GM23338 (cell line): ENCODE data around the gene POLR2A. TPM values are rescaled to one million over a fixed set of nuclear protein-coding genes. Genes with fewer than 3 reads are reported as not detected.
A peak's percentile ranks its signal among the peaks of the same experiment; 100 is the strongest.

Experiments
- ATAC-seq: fragments of 200-7000 bp; cut with Tn5 transposase; 3 replicates; pipeline ENCODE4 v1.9.1; 2020
- DNase-seq: peaks from one replicate; pipeline ENCODE4 v3.0.0-alpha.2; 2015; ENCODE audit warnings: low spot score
- H2AFZ ChIP-seq: fragments of 200-600 bp; sonication (generic); 2 replicates; pipeline ENCODE4 v1.8.0; 2016; ENCODE audit warnings: antibody characterized with exemption, mild to moderate bottlenecking, moderate library complexity
- H3F3A ChIP-seq: fragments of 200-600 bp; sonication (generic); replicated peaks from 2 replicates; pipeline ENCODE4 v1.8.0; 2017; ENCODE audit warnings: antibody characterized with exemption, mixed run types, low read depth
- H3K27ac ChIP-seq: fragments of 200-600 bp; sonication (generic); 2 replicates; pipeline ENCODE4 v1.6.1; 2016; ENCODE audit warnings: low read depth
- H3K27me3 ChIP-seq: fragments of 200-600 bp; sonication (generic); 2 replicates; pipeline ENCODE4 v1.8.0; 2016; ENCODE audit warnings: mild to moderate bottlenecking, mixed run types, moderate library complexity; ENCODE audit not compliant: insufficient read depth
- H3K36me3 ChIP-seq: fragments of 200-600 bp; sonication (generic); 2 replicates; pipeline ENCODE4 v1.8.0; 2016; ENCODE audit warnings: mild to moderate bottlenecking; ENCODE audit not compliant: insufficient read depth
- H3K4me1 ChIP-seq: fragments of 200-600 bp; sonication (generic); 2 replicates; pipeline ENCODE4 v1.8.0; 2016; ENCODE audit warnings: mild to moderate bottlenecking, moderate library complexity; ENCODE audit not compliant: insufficient read depth
- H3K4me2 ChIP-seq: fragments of 200-600 bp; sonication (generic); 2 replicates; pipeline ENCODE4 v1.7.1; 2017; ENCODE audit warnings: mixed run types
- H3K4me3 ChIP-seq: fragments of 200-600 bp; sonication (generic); 2 replicates; pipeline ENCODE4 v1.6.1; 2016; ENCODE audit warnings: mixed run types
- H3K79me2 ChIP-seq: fragments of 200-600 bp; sonication (generic); replicated peaks from 2 replicates; pipeline ENCODE4 v1.8.0; 2017; ENCODE audit warnings: mild to moderate bottlenecking; ENCODE audit not compliant: insufficient read depth
- H3K9me2 ChIP-seq: fragments of 200-600 bp; sonication (generic); 2 replicates; pipeline ENCODE4 v1.8.0; 2017; ENCODE audit not compliant: insufficient read depth
- H4K20me1 ChIP-seq: fragments of 200-600 bp; sonication (generic); replicated peaks from 2 replicates; pipeline ENCODE4 v1.8.0; 2017; ENCODE audit warnings: mild to moderate bottlenecking; ENCODE audit not compliant: insufficient read depth
- H3K27ac Mint-ChIP-seq: 2 replicates; pipeline ENCODE4 v1.8.0; 2020; ENCODE audit warnings: inconsistent platforms, mild to moderate bottlenecking, moderate library complexity, mixed read lengths
- H3K27me3 Mint-ChIP-seq: 3 replicates; pipeline ENCODE4 v1.8.0; 2022; ENCODE audit warnings: low read depth, mild to moderate bottlenecking, moderate library complexity, mixed read lengths, inconsistent platforms; ENCODE audit not compliant: insufficient read depth, poor library complexity
- H3K36me3 Mint-ChIP-seq: 3 replicates; pipeline ENCODE4 v1.8.0; 2021; ENCODE audit warnings: low read depth, mild to moderate bottlenecking, inconsistent platforms, moderate library complexity, mixed read lengths
- H3K4me1 Mint-ChIP-seq: 3 replicates; pipeline ENCODE4 v1.8.0; 2020; ENCODE audit warnings: mild to moderate bottlenecking, inconsistent platforms, mixed read lengths
- H3K4me3 Mint-ChIP-seq: 3 replicates; pipeline ENCODE4 v1.8.0; 2021; ENCODE audit warnings: moderate library complexity, mild to moderate bottlenecking, inconsistent platforms, mixed read lengths
- H3K9me3 Mint-ChIP-seq: 3 replicates; pipeline ENCODE4 v1.8.0; 2020; ENCODE audit warnings: moderate library complexity, mild to moderate bottlenecking, inconsistent platforms, mixed read lengths
- CREB1 ChIP-seq: fragments of 250-450 bp; sonication (Bioruptor Pico); IDR thresholded peaks from 2 replicates; pipeline ENCODE4 v1.5.0; 2020; ENCODE audit warnings: low read depth, mild to moderate bottlenecking, moderate library complexity
- CTCF ChIP-seq, 2 experiments: fragments of 200-600 bp in 1 of 2; sonication (generic) in 1 of 2; conservative IDR thresholded peaks; 2 replicates each; pipeline versions ENCODE4 v1.5.1 to v1.6.1; 2016 to 2017; ENCODE audit warnings: antibody characterized with exemption in 2 of 2, low read depth in 2 of 2, mild to moderate bottlenecking in 2 of 2, moderate library complexity in 1 of 2
- EZH2 ChIP-seq: fragments of 200-600 bp; sonication (generic); IDR thresholded peaks from one replicate; pipeline ENCODE4 v1.8.0; 2017; ENCODE audit warnings: antibody characterized with exemption, mild to moderate bottlenecking, low read depth; ENCODE audit not compliant: unreplicated experiment
- EZH2phosphoT487 ChIP-seq: fragments of 200-600 bp; sonication (generic); IDR thresholded peaks from one replicate; pipeline ENCODE4 v1.8.1; 2018; ENCODE audit warnings: antibody characterized with exemption; ENCODE audit not compliant: unreplicated experiment
- JUNB ChIP-seq: IDR thresholded peaks from one replicate; pipeline ENCODE4 v1.6.1; 2016; ENCODE audit warnings: antibody characterized with exemption; ENCODE audit not compliant: unreplicated experiment
- NANOG ChIP-seq: IDR thresholded peaks from 2 replicates; pipeline ENCODE4 v1.6.1; 2016; ENCODE audit warnings: antibody characterized with exemption, borderline replicate concordance
- POLR2AphosphoS5 ChIP-seq: IDR thresholded peaks from 2 replicates; pipeline ENCODE4 v1.6.1; 2016; ENCODE audit warnings: antibody characterized with exemption, low read depth
- STAT1 ChIP-seq: IDR thresholded peaks from one replicate; pipeline ENCODE4 v1.6.1; 2016; ENCODE audit warnings: antibody characterized with exemption; ENCODE audit not compliant: unreplicated experiment
- ZNF114 ChIP-seq: fragments of 250-450 bp; sonication (Bioruptor Pico); IDR thresholded peaks from 2 replicates; pipeline ENCODE4 v1.5.0; 2020; ENCODE audit warnings: mild to moderate bottlenecking, moderate library complexity
- ZNF462 ChIP-seq: fragments of 250-450 bp; sonication (Bioruptor Pico); IDR thresholded peaks from 2 replicates; pipeline ENCODE4 v1.5.0; 2020; ENCODE audit warnings: mild to moderate bottlenecking, moderate library complexity
- polyA plus RNA-seq: library from polyadenylated mRNA; unstranded; fragments of >200 nt; fragmentation: Nextera tagmentation; extraction: Ambion mirVana; gene quantifications from 2 replicates; pipeline ENCODE4 v1.2.1, GENCODE V29; 2016
- total RNA-seq: library from RNA; depleted of rRNA; stranded (reverse); fragments of >200 nt; shearing (Covaris generic); gene quantifications from 2 replicates; pipeline ENCODE4 v1.2.3, GENCODE V29; 2014

The POLR2A gene
- total and polyA plus RNA-seq, 2 experiments from 2014 or later, result 56.8 to 151 TPM

DNA sequence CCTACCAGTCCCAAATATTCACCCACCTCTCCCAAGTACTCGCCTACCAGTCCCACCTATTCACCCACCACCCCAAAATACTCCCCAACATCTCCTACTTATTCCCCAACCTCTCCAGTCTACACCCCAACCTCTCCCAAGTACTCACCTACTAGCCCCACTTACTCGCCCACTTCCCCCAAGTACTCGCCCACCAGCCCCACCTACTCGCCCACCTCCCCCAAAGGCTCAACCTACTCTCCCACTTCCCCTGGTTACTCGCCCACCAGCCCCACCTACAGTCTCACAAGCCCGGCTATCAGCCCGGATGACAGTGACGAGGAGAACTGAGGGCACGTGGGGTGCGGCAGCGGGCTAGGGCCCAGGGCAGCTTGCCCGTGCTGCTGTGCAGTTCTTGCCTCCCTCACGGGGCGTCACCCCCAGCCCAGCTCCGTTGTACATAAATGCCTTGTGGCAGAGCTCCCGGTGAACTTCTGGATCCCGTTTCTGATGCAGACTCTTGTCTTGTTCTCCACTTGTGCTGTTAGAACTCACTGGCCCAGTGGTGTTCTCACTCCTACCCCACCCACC lies 29.8 kb downstream of the POLR2A start:
- ATAC-seq, result no peak; the same call in 1 of the 3 replicates
- no peaks in the 10 kb centered on the region for H3K4me1 ChIP-seq
- H3K79me2 ChIP-seq, result no peaks in the 10 kb centered on the region
- no peak overlapping the region for H3K4me3 ChIP-seq
- 0 out of 3 replicates have a peak, but pooled peaks cover 2% of the 10 kb centered on the region for H3K4me1 Mint-ChIP-seq
- no peaks in the 10 kb centered on the region; the same call in 2 of the 3 replicates for H3K9me3 Mint-ChIP-seq
- peaks cover 13% of the 10 kb centered on the region for H3K27me3 Mint-ChIP-seq
- no peak overlapping the region for H3K4me2 ChIP-seq
- DNase-seq, result no peak
- H3K27ac Mint-ChIP-seq, result no peak overlapping the region
- H3K36me3 ChIP-seq, result peaks cover 3% of the 10 kb centered on the region; the same call in 1 of the 2 replicates
- no peak for TF ChIP-seq JUNB
- 0 out of 4 replicates have a peak, but pooled peaks of 1 of the 2 experiments have one; percentile 2 for TF ChIP-seq CTCF (conservative IDR thresholded peaks at IDR 0.05; ENCODE audit: low read depth in 2 of 2)
- peaks cover 52% of the 10 kb centered on the region for H3K36me3 Mint-ChIP-seq
- H3K27ac ChIP-seq, result no peak overlapping the region
- H2AFZ ChIP-seq, result no peak overlapping the region
- no peak overlapping the region for H3K4me3 Mint-ChIP-seq
- H3F3A ChIP-seq, result 0 out of 2 replicates have a peak, but pooled peaks cover 2% of the 10 kb centered on the region
- H4K20me1 ChIP-seq, result no peaks in the 10 kb centered on the region
- no peaks in the 10 kb centered on the region for H3K27me3 ChIP-seq
- no peaks in the 10 kb centered on the region for H3K9me2 ChIP-seq

- H3K79me2 ChIP-seq, result no peaks in the 10 kb centered on the region
- DNase-seq, result no peak
- H3K9me3 Mint-ChIP-seq, result no peaks in the 10 kb centered on the region; the same call in 2 of the 3 replicates
- H3K4me2 ChIP-seq, result no peak overlapping the region
- H3K36me3 Mint-ChIP-seq, result peaks cover 31% of the 10 kb centered on the region
- H3F3A ChIP-seq, result no peaks in the 10 kb centered on the region; the same call in 1 of the 2 replicates
- no peak for ATAC-seq
- H3K4me3 Mint-ChIP-seq, result no peak overlapping the region
- no peak overlapping the region for H3K27ac Mint-ChIP-seq
- 0 out of 3 replicates have a peak, but pooled peaks cover 2% of the 10 kb centered on the region for H3K4me1 Mint-ChIP-seq
- no peaks in the 10 kb centered on the region for H3K4me1 ChIP-seq
- no peaks in the 10 kb centered on the region for H3K9me2 ChIP-seq
- no peak overlapping the region for H3K4me3 ChIP-seq
- peaks cover 9% of the 10 kb centered on the region for H3K27me3 Mint-ChIP-seq
- no peak overlapping the region for H3K27ac ChIP-seq
- H3K27me3 ChIP-seq, result no peaks in the 10 kb centered on the region
- H2AFZ ChIP-seq, result no peak overlapping the region
- H4K20me1 ChIP-seq, result no peaks in the 10 kb centered on the region
- H3K36me3 ChIP-seq, result no peaks in the 10 kb centered on the region
- TF ChIP-seq ZNF114 (CRISPR knock-in tag) (no peak), CTCF (conservative IDR thresholded peaks at IDR 0.05; ENCODE audit: low read depth in 2 of 2) (no peak), JUNB (no peak), ZNF462 (CRISPR knock-in tag) (no peak), STAT1 (no peak), CREB1 (CRISPR knock-in tag) (no peak), EZH2phosphoT487 (no peak), EZH2 (no peak), NANOG (no peak), POLR2AphosphoS5 (no peak)
Observed at GRCh38 chr17:7515911-7516610, 31.9 kb downstream of the POLR2A start.
